MM.1S (cell line): ENCODE results near the gene TNS2.

Experiments
- DNase-seq: peaks from one replicate; pipeline ENCODE4 v3.0.0-alpha.2; 2015
- H2AFZ ChIP-seq: fragments of 300-600 bp; sonication (generic); 2 replicates; pipeline ENCODE4 v1.6.0; 2016; ENCODE audit warnings: antibody characterized with exemption, low read length
- H3F3A ChIP-seq: fragments of 300-600 bp; sonication (generic); 2 replicates; pipeline ENCODE4 v1.6.1; 2016; ENCODE audit warnings: mild to moderate bottlenecking, antibody characterized with exemption, low read length, moderate library complexity, mixed read lengths; ENCODE audit not compliant: insufficient read depth
- H3K27ac ChIP-seq: fragments of 300-600 bp; sonication (generic); 2 replicates; pipeline ENCODE4 v1.5.1; 2016; ENCODE audit warnings: mild to moderate bottlenecking, low read length
- H3K27me3 ChIP-seq: fragments of 300-600 bp; sonication (generic); replicated peaks from 2 replicates; pipeline ENCODE4 v1.6.0; 2016; ENCODE audit warnings: low read length; ENCODE audit not compliant: insufficient read depth
- H3K36me3 ChIP-seq: fragments of 300-600 bp; sonication (generic); replicated peaks from 2 replicates; pipeline ENCODE4 v1.6.1; 2016; ENCODE audit warnings: mild to moderate bottlenecking, low read length, mixed read lengths; ENCODE audit not compliant: insufficient read depth
- H3K4me1 ChIP-seq: fragments of 300-600 bp; sonication (generic); 2 replicates; pipeline ENCODE4 v1.6.1; 2016; ENCODE audit warnings: low read length, mixed read lengths
- H3K4me2 ChIP-seq: fragments of 300-600 bp; sonication (generic); 2 replicates; pipeline ENCODE4 v1.6.0; 2016; ENCODE audit warnings: low read depth, low read length
- H3K4me3 ChIP-seq: fragments of 300-600 bp; sonication (generic); 2 replicates; pipeline ENCODE4 v1.5.1; 2016; ENCODE audit warnings: low read length, mixed read lengths
- H3K79me2 ChIP-seq: fragments of 300-600 bp; sonication (generic); 2 replicates; pipeline ENCODE4 v1.6.1; 2016; ENCODE audit warnings: mixed run types, low read length, mixed read lengths
- H3K9ac ChIP-seq: fragments of 300-600 bp; sonication (generic); 2 replicates; pipeline ENCODE4 v1.6.1; 2016; ENCODE audit warnings: low read length, mixed read lengths
- H3K9me2 ChIP-seq: fragments of 300-600 bp; sonication (generic); replicated peaks from 2 replicates; pipeline ENCODE4 v1.6.1; 2016; ENCODE audit warnings: mild to moderate bottlenecking, low read length, mixed read lengths; ENCODE audit not compliant: insufficient read depth
- H3K9me3 ChIP-seq: fragments of 300-600 bp; sonication (generic); replicated peaks from 2 replicates; pipeline ENCODE4 v1.6.1; 2016; ENCODE audit warnings: mild to moderate bottlenecking, low read length, mixed read lengths; ENCODE audit not compliant: insufficient read depth
- H4K20me1 ChIP-seq: fragments of 300-600 bp; sonication (generic); 2 replicates; pipeline ENCODE4 v1.6.1; 2016; ENCODE audit warnings: mild to moderate bottlenecking, low read length, moderate library complexity, mixed read lengths; ENCODE audit not compliant: insufficient read depth
- EZH2 ChIP-seq: fragments of 300-600 bp; sonication (generic); optimal IDR thresholded peaks from 2 replicates; pipeline ENCODE3; 2017; ENCODE audit warnings: low read depth, mild to moderate bottlenecking, antibody characterized with exemption, low read length, mixed read lengths
- EZH2phosphoT487 ChIP-seq: fragments of 300-600 bp; sonication (generic); IDR thresholded peaks from 2 replicates; pipeline ENCODE4 v1.6.1; 2018; ENCODE audit warnings: antibody characterized with exemption, low read length
- TF ChIP-seq, protein P1 (sequence below): fragments of 300-600 bp; sonication (generic); IDR thresholded peaks from 2 replicates; pipeline ENCODE4 v1.5.1; 2016; ENCODE audit warnings: antibody characterized with exemption, low read length, mixed read lengths

TNS2 gene

DNA sequence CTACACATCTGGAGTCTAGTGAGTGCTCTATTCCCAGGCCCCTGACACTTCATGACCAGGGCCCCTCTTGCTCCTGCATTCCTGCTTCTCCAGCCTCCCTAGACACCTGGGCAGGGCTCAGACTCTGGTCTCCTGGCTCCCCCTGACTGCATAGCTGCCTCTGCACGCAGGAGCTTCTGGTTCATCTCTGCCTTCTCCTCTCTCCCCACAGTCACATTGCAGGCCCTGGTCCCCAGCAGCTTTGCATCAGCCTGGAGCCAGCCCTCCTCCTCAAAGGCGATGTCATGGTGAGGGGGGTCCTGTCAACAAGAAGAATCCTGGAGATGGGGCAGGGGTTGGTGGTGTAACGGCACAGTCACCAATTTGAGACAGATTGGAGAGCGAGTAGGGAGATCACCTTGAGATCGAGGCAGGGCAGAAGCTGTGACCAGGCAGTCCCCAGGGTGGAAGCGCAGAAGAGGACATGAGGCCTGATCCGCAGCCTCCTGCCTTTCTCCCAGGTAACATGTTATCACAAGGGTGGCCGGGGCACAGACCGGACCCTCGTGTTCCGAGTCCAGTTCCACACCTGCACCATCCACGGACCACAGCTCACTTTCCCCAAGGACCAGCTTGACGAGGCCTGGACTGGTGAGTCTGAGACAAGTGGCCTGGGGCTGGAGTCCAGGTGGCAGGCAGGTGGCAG lies 8.1 kb downstream of the TNS2 start:
- DNase-seq = no peak

DNA sequence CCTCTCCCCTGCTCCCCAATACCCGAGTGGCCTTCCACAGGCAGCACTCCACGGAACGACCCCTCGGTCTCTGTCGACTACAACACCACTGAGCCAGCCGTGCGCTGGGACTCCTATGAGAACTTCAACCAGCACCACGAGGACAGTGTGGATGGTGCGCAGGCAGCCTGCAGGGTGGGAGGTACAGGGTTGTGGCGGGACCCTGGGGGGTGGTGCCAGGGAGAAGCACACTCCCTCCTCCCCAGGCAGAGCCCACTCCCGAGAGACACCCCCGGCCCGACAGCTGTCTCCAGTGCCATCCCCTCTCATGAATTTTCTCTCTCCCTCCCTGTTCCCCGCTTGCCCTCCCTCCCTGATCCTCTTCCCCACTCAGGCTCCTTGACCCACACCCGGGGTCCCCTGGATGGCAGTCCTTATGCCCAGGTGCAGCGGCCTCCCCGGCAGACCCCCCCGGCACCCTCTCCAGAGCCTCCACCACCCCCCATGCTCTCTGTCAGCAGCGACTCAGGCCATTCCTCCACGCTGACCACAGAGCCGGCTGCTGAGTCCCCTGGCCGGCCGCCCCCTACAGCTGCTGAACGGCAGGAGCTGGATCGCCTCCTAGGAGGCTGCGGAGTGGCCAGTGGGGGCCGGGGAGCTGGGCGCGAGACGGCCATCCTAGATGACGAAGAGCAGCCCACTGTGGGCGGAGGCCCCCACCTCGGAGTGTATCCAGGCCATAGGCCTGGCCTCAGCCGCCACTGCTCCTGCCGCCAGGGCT lies 9.0 kb downstream of the TNS2 start:
- Histone ChIP-seq H3K9ac (no peak overlapping the region), H3K4me3 (no peak overlapping the region), H3K27ac (no peak overlapping the region), H4K20me1 (no peaks in the 10 kb centered on the region), H2AFZ (no peak overlapping the region), H3K9me2 (no peaks in the 10 kb centered on the region), H3K4me1 (no peaks in the 10 kb centered on the region), H3K79me2 (no peaks in the 10 kb centered on the region), H3K36me3 (no peaks in the 10 kb centered on the region), H3K4me2 (no peak overlapping the region), H3K27me3 (peaks cover 19% of the 10 kb centered on the region), H3K9me3 (no peaks in the 10 kb centered on the region), H3F3A (peaks cover 4% of the 10 kb centered on the region; the same call in 1 of the 2 replicates)
- no peak for DNase-seq
- TF ChIP-seq EZH2phosphoT487 (no peak), EZH2 (no peak)
- TF ChIP-seq, protein P1, sequence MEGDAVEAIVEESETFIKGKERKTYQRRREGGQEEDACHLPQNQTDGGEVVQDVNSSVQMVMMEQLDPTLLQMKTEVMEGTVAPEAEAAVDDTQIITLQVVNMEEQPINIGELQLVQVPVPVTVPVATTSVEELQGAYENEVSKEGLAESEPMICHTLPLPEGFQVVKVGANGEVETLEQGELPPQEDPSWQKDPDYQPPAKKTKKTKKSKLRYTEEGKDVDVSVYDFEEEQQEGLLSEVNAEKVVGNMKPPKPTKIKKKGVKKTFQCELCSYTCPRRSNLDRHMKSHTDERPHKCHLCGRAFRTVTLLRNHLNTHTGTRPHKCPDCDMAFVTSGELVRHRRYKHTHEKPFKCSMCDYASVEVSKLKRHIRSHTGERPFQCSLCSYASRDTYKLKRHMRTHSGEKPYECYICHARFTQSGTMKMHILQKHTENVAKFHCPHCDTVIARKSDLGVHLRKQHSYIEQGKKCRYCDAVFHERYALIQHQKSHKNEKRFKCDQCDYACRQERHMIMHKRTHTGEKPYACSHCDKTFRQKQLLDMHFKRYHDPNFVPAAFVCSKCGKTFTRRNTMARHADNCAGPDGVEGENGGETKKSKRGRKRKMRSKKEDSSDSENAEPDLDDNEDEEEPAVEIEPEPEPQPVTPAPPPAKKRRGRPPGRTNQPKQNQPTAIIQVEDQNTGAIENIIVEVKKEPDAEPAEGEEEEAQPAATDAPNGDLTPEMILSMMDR = no peak

More for the DNA sequence above, 8.1 kb downstream of the TNS2 start:
- no peaks in the 10 kb centered on the region for H3K9me3 ChIP-seq
- peaks cover 19% of the 10 kb centered on the region for H3K27me3 ChIP-seq
- no peak overlapping the region for H3K9ac ChIP-seq
- H4K20me1 ChIP-seq = no peaks in the 10 kb centered on the region
- H3K4me2 ChIP-seq = no peak overlapping the region
- TF ChIP-seq EZH2 = no peak
- no peaks in the 10 kb centered on the region for H3K36me3 ChIP-seq
- no peaks in the 10 kb centered on the region for H3K79me2 ChIP-seq
- H3K4me3 ChIP-seq = no peak overlapping the region
- no peak overlapping the region for H3K27ac ChIP-seq
- no peak overlapping the region for H2AFZ ChIP-seq
- 0 out of 2 replicates have a peak, but pooled peaks cover 5% of the 10 kb centered on the region for H3K4me1 ChIP-seq
- no peaks in the 10 kb centered on the region for H3K9me2 ChIP-seq
- peaks cover 7% of the 10 kb centered on the region; the same call in 1 of the 2 replicates for H3F3A ChIP-seq

DNA sequence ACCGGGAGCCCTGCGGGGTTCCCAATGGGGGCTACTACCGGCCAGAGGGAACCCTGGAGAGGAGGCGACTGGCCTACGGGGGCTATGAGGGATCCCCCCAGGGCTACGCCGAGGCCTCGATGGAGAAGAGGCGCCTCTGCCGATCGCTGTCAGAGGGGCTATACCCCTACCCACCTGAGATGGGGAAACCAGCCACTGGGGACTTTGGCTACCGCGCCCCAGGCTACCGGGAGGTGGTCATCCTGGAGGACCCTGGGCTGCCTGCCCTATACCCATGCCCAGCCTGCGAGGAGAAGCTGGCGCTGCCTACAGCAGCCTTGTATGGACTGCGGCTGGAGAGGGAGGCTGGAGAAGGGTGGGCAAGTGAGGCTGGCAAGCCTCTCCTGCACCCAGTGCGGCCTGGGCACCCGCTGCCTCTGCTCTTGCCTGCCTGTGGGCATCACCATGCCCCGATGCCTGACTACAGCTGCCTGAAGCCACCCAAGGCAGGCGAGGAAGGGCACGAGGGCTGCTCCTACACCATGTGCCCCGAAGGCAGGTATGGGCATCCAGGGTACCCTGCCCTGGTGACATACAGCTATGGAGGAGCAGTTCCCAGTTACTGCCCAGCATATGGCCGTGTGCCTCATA lies 9.7 kb downstream of the TNS2 start:
- no peak overlapping the region for H3K27ac ChIP-seq
- TF ChIP-seq EZH2 (no peak), EZH2phosphoT487 (no peak)
- TF ChIP-seq, protein P1 = no peak
- no peaks in the 10 kb centered on the region for H3K9me3 ChIP-seq
- no peak overlapping the region for H3K4me2 ChIP-seq
- H2AFZ ChIP-seq = no peak overlapping the region
- H3K79me2 ChIP-seq = no peaks in the 10 kb centered on the region
- no peaks in the 10 kb centered on the region for H3K4me1 ChIP-seq
- no peaks in the 10 kb centered on the region for H3K9me2 ChIP-seq
- no peaks in the 10 kb centered on the region for H4K20me1 ChIP-seq
- no peaks in the 10 kb centered on the region for H3K36me3 ChIP-seq
- no peaks in the 10 kb centered on the region for H3F3A ChIP-seq
- peaks cover 19% of the 10 kb centered on the region for H3K27me3 ChIP-seq
- H3K4me3 ChIP-seq = no peak overlapping the region
- no peak overlapping the region for H3K9ac ChIP-seq
- no peak for DNase-seq
